Brain pericyte (primary cell): ENCODE data around the gene PPP3R1.
"Not testable (repeated sequence)": the region's sequence is repeated elsewhere in the genome, so short reads cannot be mapped to it uniquely, and the experiment has no call there.

ENCODE experiments used
- DNase-seq: peaks from one replicate; pipeline ENCODE4 v3.0.0-alpha.2; 2012; ENCODE audit warnings: low read depth, low spot score

The PPP3R1 gene

GRCh38 chr2:68188831-68189230 lies 63.5 kb downstream of the PPP3R1 start:
- DNase-seq, result no peak

- DNase-seq, result no peak
Observed at GRCh38 chr2:68187329-68187728, 65.0 kb downstream of the PPP3R1 start.

- no peak for DNase-seq
Observed at GRCh38 chr2:68185541-68186164, 66.7 kb downstream of the PPP3R1 start.

- DNase-seq, result no peak
Observed at GRCh38 chr2:68182902-68183301, 69.4 kb downstream of the PPP3R1 start.

- no peak for DNase-seq
Observed at GRCh38 chr2:68178954-68179627, 73.2 kb downstream of the PPP3R1 start.

GRCh38 chr2:68178432-68178831 lies 73.9 kb downstream of the PPP3R1 start:
- no peak for DNase-seq

- DNase-seq, result no peak
Observed at GRCh38 chr2:68177541-68177940, 74.8 kb downstream of the PPP3R1 start.

GRCh38 chr2:68176657-68177056 lies 75.7 kb downstream of the PPP3R1 start:
- no peak for DNase-seq

- DNase-seq, result not testable (repeated sequence)
Observed at GRCh38 chr2:68175210-68175609, 77.1 kb downstream of the PPP3R1 start.

- no peak for DNase-seq
Observed at GRCh38 chr2:68172990-68173700, 79.2 kb downstream of the PPP3R1 start.

GRCh38 chr2:68172521-68172920 lies 79.8 kb downstream of the PPP3R1 start:
- no peak for DNase-seq

- DNase-seq, result no peak
Observed at GRCh38 chr2:68171684-68172083, 80.6 kb downstream of the PPP3R1 start.

- no peak for DNase-seq
Observed at GRCh38 chr2:68171146-68171545, 81.2 kb downstream of the PPP3R1 start.

GRCh38 chr2:68169308-68169707 lies 83.0 kb downstream of the PPP3R1 start:
- no peak for DNase-seq

GRCh38 chr2:68167186-68167585 lies 85.1 kb downstream of the PPP3R1 start:
- no peak for DNase-seq

GRCh38 chr2:68163641-68164040 lies 88.7 kb downstream of the PPP3R1 start:
- no peak for DNase-seq

GRCh38 chr2:68158134-68158447 lies 94.2 kb downstream of the PPP3R1 start:
- no peak for DNase-seq

- DNase-seq, result peak; percentile 91
Observed at GRCh38 chr2:68157402-68158133, 94.8 kb downstream of the PPP3R1 start, which contains the start of gene PNO1. Gene PNO1, plus strand, starts transcription at chr2:68157888. Its CDS starts 47 bp downstream, at chr2:68157935.

- DNase-seq, result no peak
Observed at GRCh38 chr2:68157002-68157401, 95.3 kb downstream of the PPP3R1 start.

- DNase-seq, result no peak
Observed at GRCh38 chr2:68156419-68156818, 95.9 kb downstream of the PPP3R1 start.

GRCh38 chr2:68155618-68156017 lies 96.7 kb downstream of the PPP3R1 start:
- DNase-seq, result no peak

- DNase-seq, result no peak
Observed at GRCh38 chr2:68152681-68153347, 99.5 kb downstream of the PPP3R1 start.
